Duodenal mucosa (tissue), 2 donors: ENCODE measurements around the gene KIF15.

Experiments used
- H3K27ac ChIP-seq: one replicate; pipeline ENCODE4 v1.7.0; 2013; ENCODE audit warnings: low read depth, low read length
- H3K27me3 ChIP-seq, 2 donors: one replicate each; pipeline ENCODE4 v1.7.0; 2013; ENCODE audit warnings: low read length in 2 of 2, control low read depth in 1 of 2; ENCODE audit not compliant: insufficient read depth in 2 of 2, control insufficient read depth in 1 of 2
- H3K36me3 ChIP-seq, 2 donors: one replicate each; pipeline ENCODE4 v1.7.0; 2013; ENCODE audit warnings: low read length in 2 of 2, control low read depth in 1 of 2; ENCODE audit not compliant: insufficient read depth in 2 of 2, control insufficient read depth in 1 of 2
- H3K4me1 ChIP-seq, 2 donors: one replicate each; pipeline ENCODE4 v1.7.0; 2013; ENCODE audit warnings: low read length in 2 of 2, control low read depth in 1 of 2; ENCODE audit not compliant: insufficient read depth in 2 of 2, control insufficient read depth in 1 of 2
- H3K4me3 ChIP-seq, 2 donors: one replicate each; pipeline ENCODE4 v1.7.0; 2013; ENCODE audit warnings: low read length in 2 of 2, low read depth in 1 of 2
- H3K9ac ChIP-seq, 2 donors: one replicate each; pipeline ENCODE4 v1.7.0; 2013; ENCODE audit warnings: low read length in 2 of 2, low read depth in 1 of 2
- H3K9me3 ChIP-seq, 2 donors: one replicate each; pipeline ENCODE4 v1.7.0; 2013; ENCODE audit warnings: low read length in 2 of 2, control low read depth in 1 of 2; ENCODE audit not compliant: control insufficient read depth in 1 of 2

KIF15 gene

GRCh38 chr3:44761424-44762169 is at the start of gene KIF15, which contains the start of gene KIAA1143:
TSS of gene KIF15 (plus strand) at chr3:44761794. CDS start at chr3:44761866, 72 bp downstream.
TSS of gene KIAA1143 (minus strand) at chr3:44761619. CDS start at chr3:44761602, 17 bp downstream.
- no peaks in the 10 kb centered on the region for H3K27me3 ChIP-seq
- no peak within 1 kb of the TSS for H3K27ac ChIP-seq
- H3K4me1 ChIP-seq = peaks cover 7 to 10% of the 10 kb centered on the region in 2 donors
- H3K9ac ChIP-seq = peak within 1 kb of the TSS; percentile 88 to 92
- peak within 1 kb of the TSS; percentile 97 for H3K4me3 ChIP-seq
- peaks cover 10 to 26% of the 10 kb centered on the region in 2 donors for H3K9me3 ChIP-seq
- peaks cover 0 to 6% of the 10 kb centered on the region in 2 donors for H3K36me3 ChIP-seq

GRCh38 chr3:44712455-44713075 is 49.0 kb upstream of the KIF15 start, which contains the start of gene ZNF502:
TSS of gene ZNF502 (plus strand) at chr3:44712660. CDS start at chr3:44720262, 7,602 bp downstream.
- Histone ChIP-seq H3K9ac (peak within 1 kb of the TSS; percentile 37 to 54), H3K4me3 (peak within 1 kb of the TSS; percentile 82 to 83), H3K27me3 (no peaks in the 10 kb centered on the region), H3K4me1 (peaks cover 4 to 5% of the 10 kb centered on the region in 2 donors), H3K9me3 (peaks cover 17 to 33% of the 10 kb centered on the region in 2 donors), H3K27ac (no peak within 1 kb of the TSS), H3K36me3 (peaks cover 0 to 4% of the 10 kb centered on the region in 2 donors)

- no peaks in the 10 kb centered on the region for H3K27me3 ChIP-seq
- H3K9me3 ChIP-seq = peaks cover 73 to 83% of the 10 kb centered on the region in 2 donors
- H3K9ac ChIP-seq = no peak overlapping the region
- no peaks in the 10 kb centered on the region for H3K4me1 ChIP-seq
- H3K27ac ChIP-seq = no peak overlapping the region
- peak overlapping the region; percentile 13 to 50 for H3K4me3 ChIP-seq
- H3K36me3 ChIP-seq = peaks cover 31 to 39% of the 10 kb centered on the region in 2 donors
These were observed 40.1 kb upstream of the KIF15 start for GRCh38 chr3:44721231-44722102.

- Histone ChIP-seq H3K27ac (no peak overlapping the region), H3K9me3 (peaks cover 75 to 78% of the 10 kb centered on the region in 2 donors), H3K4me1 (no peaks in the 10 kb centered on the region), H3K36me3 (peaks cover 31 to 39% of the 10 kb centered on the region in 2 donors), H3K9ac (no peak overlapping the region), H3K27me3 (no peaks in the 10 kb centered on the region), H3K4me3 (peak overlapping the region; percentile 13 to 50)
These were observed 39.5 kb upstream of the KIF15 start for GRCh38 chr3:44722103-44722401.

- Histone ChIP-seq H3K36me3 (peaks cover 17 to 20% of the 10 kb centered on the region in 2 donors), H3K9me3 (peaks cover 51 to 69% of the 10 kb centered on the region in 2 donors), H3K27me3 (no peaks in the 10 kb centered on the region), H3K9ac (peak within 1 kb of the TSS; percentile 52 to 56), H3K4me1 (peaks cover 0 to 4% of the 10 kb centered on the region in 2 donors), H3K4me3 (peak within 1 kb of the TSS; percentile 95 to 96), H3K27ac (no peak within 1 kb of the TSS)
These were observed 32.1 kb upstream of the KIF15 start, which contains the start of gene ZNF501 for GRCh38 chr3:44729384-44729910. TSS of gene ZNF501 (plus strand) at chr3:44729635. CDS start at chr3:44734422, 4,787 bp downstream.

GRCh38 chr3:44734646-44735168 is 26.9 kb upstream of the KIF15 start:
- H3K9me3 ChIP-seq = peaks cover 57 to 82% of the 10 kb centered on the region in 2 donors
- no peaks in the 10 kb centered on the region for H3K27me3 ChIP-seq
- H3K36me3 ChIP-seq = peaks cover 20 to 21% of the 10 kb centered on the region in 2 donors

GRCh38 chr3:44761101-44761423 is 532 bp upstream of the KIF15 start:
- peak overlapping the region; percentile 88 to 92 for H3K9ac ChIP-seq
- no peaks in the 10 kb centered on the region for H3K27me3 ChIP-seq
- peaks cover 7 to 10% of the 10 kb centered on the region in 2 donors for H3K4me1 ChIP-seq
- no peak overlapping the region for H3K27ac ChIP-seq
- peaks cover 0 to 6% of the 10 kb centered on the region in 2 donors for H3K36me3 ChIP-seq
- H3K9me3 ChIP-seq = peaks cover 7 to 26% of the 10 kb centered on the region in 2 donors
- H3K4me3 ChIP-seq = peak overlapping the region; percentile 97

More at GRCh38 chr3:44734646-44735168, 26.9 kb upstream of the KIF15 start:
- no peak overlapping the region for H3K27ac ChIP-seq
- H3K4me1 ChIP-seq = peaks cover 0 to 4% of the 10 kb centered on the region in 2 donors
- no peak overlapping the region for H3K4me3 ChIP-seq
- H3K9ac ChIP-seq = no peak overlapping the region

- H3K27me3 ChIP-seq = no peaks in the 10 kb centered on the region
These were observed 630 bp downstream of the KIF15 start for GRCh38 chr3:44762170-44762677.

GRCh38 chr3:44762690-44763089 is 1.1 kb downstream of the KIF15 start:
- H3K27ac ChIP-seq = no peak overlapping the region
- peaks cover 4 to 16% of the 10 kb centered on the region in 2 donors for H3K9me3 ChIP-seq
- H3K9ac ChIP-seq = peak overlapping the region in 1 of 2 donors; percentile 92
- H3K4me3 ChIP-seq = peak overlapping the region; percentile 97
- H3K27me3 ChIP-seq = no peaks in the 10 kb centered on the region
- H3K4me1 ChIP-seq = peaks cover 7 to 10% of the 10 kb centered on the region in 2 donors
- H3K36me3 ChIP-seq = peaks cover 0 to 6% of the 10 kb centered on the region in 2 donors

More at GRCh38 chr3:44762170-44762677, 630 bp downstream of the KIF15 start:
- Histone ChIP-seq H3K4me3 (peak overlapping the region; percentile 97), H3K9ac (peak overlapping the region; percentile 70 to 92), H3K36me3 (peaks cover 0 to 6% of the 10 kb centered on the region in 2 donors), H3K27ac (no peak overlapping the region), H3K4me1 (peaks cover 7 to 10% of the 10 kb centered on the region in 2 donors), H3K9me3 (peaks cover 9 to 20% of the 10 kb centered on the region in 2 donors)
